ENCODE results near the gene TRAF2. TPM values are rescaled to one million over a fixed set of nuclear protein-coding genes. Genes with fewer than 3 reads are reported as not detected.

Gene TRAF2
- total and polyA plus RNA-seq, 8 donors = 5.5 to 248 (median 11.7) TPM

DNA sequence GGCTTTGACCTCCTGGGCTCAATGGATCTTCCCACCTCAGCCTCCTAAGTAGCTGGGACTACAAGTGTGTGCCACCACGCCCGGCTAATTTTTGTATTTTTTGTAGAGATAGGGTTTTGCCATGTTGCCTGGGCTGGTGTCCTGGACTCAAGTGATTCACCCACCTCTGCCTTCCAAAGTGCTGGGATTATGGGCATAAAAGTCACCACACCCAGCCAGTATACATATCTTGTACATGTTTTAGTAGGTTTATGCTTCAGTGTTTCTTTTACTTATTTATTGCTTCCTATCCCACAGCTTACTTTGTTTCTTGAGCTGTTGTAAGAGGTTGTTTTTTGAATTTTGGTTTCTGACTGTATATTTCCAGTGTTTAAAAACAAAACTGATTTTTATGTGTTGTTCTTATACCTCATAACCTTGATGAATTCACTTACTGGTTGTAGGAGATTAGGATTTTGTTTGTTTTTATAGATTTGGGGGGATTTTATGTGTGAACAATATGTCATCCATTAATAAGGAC, 45.4 kb downstream of the TRAF2 start:
- H3K27ac ChIP-seq = no peak overlapping the region
- no peaks in the 10 kb centered on the region for H3K9me3 ChIP-seq
- intact Hi-C loops (cut with DNase I; ENCODE audit: low total_unique reads) = no loop called here

DNA sequence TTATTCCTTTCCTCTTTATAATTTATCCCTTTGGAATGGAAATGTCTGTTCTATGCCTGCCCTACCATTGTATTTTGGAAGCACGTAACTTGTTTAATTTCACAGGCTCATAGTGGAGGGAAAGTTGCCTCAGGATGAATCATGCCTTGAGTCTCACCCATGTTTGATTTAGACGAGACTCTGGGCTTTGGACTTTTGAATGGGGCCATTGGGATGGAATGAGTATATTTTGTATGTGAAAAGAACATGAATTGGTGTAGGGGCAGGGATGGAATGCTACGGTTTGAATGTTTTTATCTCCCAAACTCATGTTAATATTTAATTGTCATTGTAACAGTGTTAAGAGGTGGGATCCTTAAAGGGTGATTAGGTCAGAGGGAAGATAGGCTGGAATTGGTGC, 48.0 kb downstream of the TRAF2 start:
- intact Hi-C loops (cut with DNase I; ENCODE audit: low total_unique reads) = no loop called here
- Histone ChIP-seq H3K9me3 (no peaks in the 10 kb centered on the region), H3K27me3 (no peaks in the 10 kb centered on the region), H3K4me1 (no peaks in the 10 kb centered on the region), H3K4me3 (no peak overlapping the region), H3K36me3 (peaks cover 0 to 18% (median 9%) of the 10 kb centered on the region in 4 donors), H3K27ac (no peak overlapping the region)
- no peak for DNase-seq
- TF ChIP-seq POLR2AphosphoS5 (IDR thresholded peaks at IDR 0.05) (no peak), EP300 (IDR thresholded peaks at IDR 0.05) (no peak), POLR2A (IDR thresholded peaks at IDR 0.05) (no peak)
- TF ChIP-seq, protein P1, sequence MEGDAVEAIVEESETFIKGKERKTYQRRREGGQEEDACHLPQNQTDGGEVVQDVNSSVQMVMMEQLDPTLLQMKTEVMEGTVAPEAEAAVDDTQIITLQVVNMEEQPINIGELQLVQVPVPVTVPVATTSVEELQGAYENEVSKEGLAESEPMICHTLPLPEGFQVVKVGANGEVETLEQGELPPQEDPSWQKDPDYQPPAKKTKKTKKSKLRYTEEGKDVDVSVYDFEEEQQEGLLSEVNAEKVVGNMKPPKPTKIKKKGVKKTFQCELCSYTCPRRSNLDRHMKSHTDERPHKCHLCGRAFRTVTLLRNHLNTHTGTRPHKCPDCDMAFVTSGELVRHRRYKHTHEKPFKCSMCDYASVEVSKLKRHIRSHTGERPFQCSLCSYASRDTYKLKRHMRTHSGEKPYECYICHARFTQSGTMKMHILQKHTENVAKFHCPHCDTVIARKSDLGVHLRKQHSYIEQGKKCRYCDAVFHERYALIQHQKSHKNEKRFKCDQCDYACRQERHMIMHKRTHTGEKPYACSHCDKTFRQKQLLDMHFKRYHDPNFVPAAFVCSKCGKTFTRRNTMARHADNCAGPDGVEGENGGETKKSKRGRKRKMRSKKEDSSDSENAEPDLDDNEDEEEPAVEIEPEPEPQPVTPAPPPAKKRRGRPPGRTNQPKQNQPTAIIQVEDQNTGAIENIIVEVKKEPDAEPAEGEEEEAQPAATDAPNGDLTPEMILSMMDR (IDR thresholded peaks at IDR 0.05) = no peak
- 76 to 87% (median 84%) methylated on average over 3 of the region's 3 CpGs for WGBS, 5 donors

More for the DNA sequence above, 45.4 kb downstream of the TRAF2 start:
- DNase-seq = no peak
- Histone ChIP-seq H3K4me3 (no peak overlapping the region), H3K27me3 (no peaks in the 10 kb centered on the region), H3K36me3 (peaks cover 0 to 21% (median 19%) of the 10 kb centered on the region in 4 donors), H3K4me1 (no peaks in the 10 kb centered on the region)
- 92 to 100% (median 95%) methylated on average over 2 of the region's 2 CpGs for WGBS, 5 donors
- TF ChIP-seq POLR2AphosphoS5 (IDR thresholded peaks at IDR 0.05) (no peak), EP300 (IDR thresholded peaks at IDR 0.05) (no peak), POLR2A (IDR thresholded peaks at IDR 0.05) (no peak)
- TF ChIP-seq, protein P1 (IDR thresholded peaks at IDR 0.05) = no peak

DNA sequence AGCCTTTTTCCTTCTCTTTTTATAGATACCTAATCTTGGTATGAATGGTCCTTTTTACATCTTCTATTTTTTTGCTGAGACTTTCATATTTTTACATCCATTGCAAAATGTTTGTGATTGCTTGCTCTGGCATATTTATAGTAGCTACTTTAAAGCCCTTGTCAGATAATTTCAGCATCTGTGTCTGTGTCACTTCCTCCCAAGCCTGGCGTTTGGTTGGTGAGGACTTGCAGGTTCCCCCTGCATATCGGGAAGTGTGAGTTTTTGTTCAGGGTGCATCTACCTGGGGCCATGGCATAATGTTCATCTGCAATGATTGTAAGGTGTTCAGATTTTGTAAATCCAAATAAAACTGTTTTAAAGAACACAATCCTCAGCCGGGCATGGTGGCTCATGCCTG, 49.3 kb downstream of the TRAF2 start:
- no peaks in the 10 kb centered on the region for H3K27me3 ChIP-seq
- H3K36me3 ChIP-seq = peaks cover 11 to 29% (median 22%) of the 10 kb centered on the region in 4 donors
- no peak for DNase-seq
- TF ChIP-seq POLR2A (IDR thresholded peaks at IDR 0.05) = no peak
- TF ChIP-seq, protein P1 (IDR thresholded peaks at IDR 0.05) = no peak
- no peak for TF ChIP-seq POLR2AphosphoS5 (IDR thresholded peaks at IDR 0.05)
- TF ChIP-seq EP300 (IDR thresholded peaks at IDR 0.05) = no peak
- no peaks in the 10 kb centered on the region for H3K9me3 ChIP-seq
- H3K4me3 ChIP-seq = no peak overlapping the region
- H3K4me1 ChIP-seq = no peaks in the 10 kb centered on the region
- intact Hi-C loops (cut with DNase I; ENCODE audit: low total_unique reads) = no loop called here
- 82 to 88% (median 86%) methylated on average over 3 of the region's 3 CpGs for WGBS, 5 donors
- H3K27ac ChIP-seq = no peak overlapping the region

DNA sequence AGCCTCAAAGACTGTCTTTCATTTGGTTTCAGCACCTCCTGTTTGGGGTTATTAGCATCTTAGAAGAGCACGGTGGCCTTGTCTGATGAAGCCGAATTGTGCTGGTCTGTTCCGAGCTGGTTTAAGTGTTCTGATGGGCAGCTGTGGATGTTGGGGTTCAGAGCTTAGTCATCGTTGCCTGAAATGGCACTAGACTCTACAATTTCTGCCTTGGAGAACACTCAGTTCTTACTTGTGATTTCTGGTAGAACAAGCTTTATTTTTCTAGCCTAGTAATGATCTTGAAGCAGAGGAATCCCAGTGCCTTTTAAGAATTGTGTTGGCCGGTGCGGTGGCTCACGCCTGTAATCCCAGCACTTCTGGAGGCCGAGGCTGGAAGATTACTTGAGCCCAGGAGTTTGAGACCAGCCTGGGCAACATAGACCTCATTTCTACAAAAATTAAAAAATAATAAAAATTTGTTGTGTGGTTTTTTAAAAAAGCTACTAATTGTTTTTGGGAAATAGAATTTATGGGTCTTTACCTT, 50.4 kb downstream of the TRAF2 start:
- intact Hi-C loops (cut with DNase I; ENCODE audit: low total_unique reads) = no loop called here
- Histone ChIP-seq H3K36me3 (peaks cover 21 to 39% (median 33%) of the 10 kb centered on the region in 4 donors), H3K4me3 (no peak overlapping the region), H3K27ac (no peak overlapping the region), H3K4me1 (peaks cover 0 to 3% (median under 1%) of the 10 kb centered on the region in 4 donors), H3K9me3 (no peaks in the 10 kb centered on the region), H3K27me3 (no peaks in the 10 kb centered on the region)
- DNase-seq = no peak
- no peak for TF ChIP-seq POLR2A (IDR thresholded peaks at IDR 0.05)
- TF ChIP-seq POLR2AphosphoS5 (IDR thresholded peaks at IDR 0.05) = no peak
- TF ChIP-seq, protein P1 (IDR thresholded peaks at IDR 0.05) = no peak
- no peak for TF ChIP-seq EP300 (IDR thresholded peaks at IDR 0.05)
- WGBS, 5 donors = 89 to 93% (median 92%) methylated on average over 8 of the region's 8 CpGs

Data from stomach (tissue), 9 donors.